Activated CD8-positive, alpha-beta T cell treated with anti-CD3 and anti-CD28 coated beads, Interleukin-2, amount 10 ng/mL, durations not matched to agents 7 days and 5 days (primary cell): ENCODE measurements around the gene TMEM236. TPM values are rescaled to one million over a fixed set of nuclear protein-coding genes. Genes with fewer than 3 reads are reported as not detected.

Experiments
- ATAC-seq: fragments of 150-1000 bp; cut with Tn5 transposase; one replicate; pipeline ENCODE4 v1.10.0; 2021; ENCODE audit warnings: moderate library complexity
- CTCF ChIA-PET: fragments of 350-600 bp; sonication (Branson Sonifier 250); formaldehyde crosslinking; loops from one replicate; lab custom pipeline; 2021; ENCODE audit warnings: antibody characterized with exemption; lab: Charles Lee
- POLR2A ChIA-PET: fragments of 350-600 bp; sonication (Branson Sonifier 250); formaldehyde crosslinking; loops from one replicate; lab custom pipeline; 2021; ENCODE audit warnings: antibody characterized with exemption; lab: Charles Lee
- DNase-seq: peaks from one replicate; pipeline ENCODE4 v3.0.0-alpha.2; 2020
- H3K27ac Mint-ChIP-seq: one replicate; pipeline ENCODE4 v1.8.0; 2021; ENCODE audit warnings: mild to moderate bottlenecking, mixed read lengths
- H3K27me3 Mint-ChIP-seq: one replicate; pipeline ENCODE4 v1.8.0; 2021; ENCODE audit warnings: low read depth, mixed read lengths
- H3K36me3 Mint-ChIP-seq: one replicate; pipeline ENCODE4 v1.8.0; 2021; ENCODE audit warnings: low read depth, mixed read lengths
- H3K4me1 Mint-ChIP-seq: one replicate; pipeline ENCODE4 v1.8.0; 2021; ENCODE audit warnings: low read depth, mixed read lengths
- H3K4me3 Mint-ChIP-seq: one replicate; pipeline ENCODE4 v1.8.0; 2021; ENCODE audit warnings: mild to moderate bottlenecking, mixed read lengths
- H3K9me3 Mint-ChIP-seq: one replicate; pipeline ENCODE4 v1.8.0; 2022; ENCODE audit warnings: mixed read lengths; ENCODE audit not compliant: insufficient read depth
- total RNA-seq, 2 experiments: library from RNA; stranded (reverse); gene quantifications; one replicate each; pipeline ENCODE4 v1.2.3, GENCODE V29; 2021

The TMEM236 gene
- total RNA-seq, 2 experiments from 2014 or later = 0.13 TPM; not detected in 1

GRCh38 chr10:17808971-17809841 lies 57.2 kb downstream of the TMEM236 start, which contains the start of gene MRC1:
Gene MRC1, plus strand, starts transcription at chr10:17809348. Its CDS starts 118 bp downstream, at chr10:17809466.
- ChIA-PET CTCF (interaction anchor here (1.1 kb wide), 1 partner anchor 67 kb away, joined by 3 read pairs; no protein-coding TSS in a partner anchor), POLR2A (no interaction called here)
- Mint-ChIP-seq H3K27ac (no peak within 1 kb of the TSS), H3K27me3 (peaks cover 16% of the 10 kb centered on the region), H3K36me3 (no peaks in the 10 kb centered on the region), H3K4me1 (peaks cover 4% of the 10 kb centered on the region), H3K9me3 (no peaks in the 10 kb centered on the region), H3K4me3 (no peak within 1 kb of the TSS)
- ATAC-seq = no peak
- DNase-seq = no peak

- Mint-ChIP-seq H3K4me1 (peaks cover 4% of the 10 kb centered on the region), H3K9me3 (no peaks in the 10 kb centered on the region), H3K27me3 (peaks cover 16% of the 10 kb centered on the region), H3K4me3 (no peak overlapping the region), H3K27ac (no peak overlapping the region), H3K36me3 (no peaks in the 10 kb centered on the region)
- CTCF ChIA-PET = no interaction called here
- no peak for ATAC-seq
- no peak for DNase-seq
- POLR2A ChIA-PET = no interaction called here
Observed at GRCh38 chr10:17811146-17811865, 59.3 kb downstream of the TMEM236 start.

- Mint-ChIP-seq H3K4me3 (no peak overlapping the region), H3K27ac (no peak overlapping the region), H3K27me3 (peaks cover 6% of the 10 kb centered on the region), H3K36me3 (no peaks in the 10 kb centered on the region), H3K9me3 (no peaks in the 10 kb centered on the region), H3K4me1 (peaks cover under 1% of the 10 kb centered on the region)
- ChIA-PET CTCF (no interaction called here), POLR2A (no interaction called here)
- no peak for DNase-seq
- ATAC-seq = no peak
Observed at GRCh38 chr10:17814973-17815372, 63.0 kb downstream of the TMEM236 start.

- POLR2A ChIA-PET = no interaction called here
- ATAC-seq = no peak
- no peaks in the 10 kb centered on the region for H3K4me1 Mint-ChIP-seq
Observed at GRCh38 chr10:17816199-17816598, 64.2 kb downstream of the TMEM236 start.

GRCh38 chr10:17817316-17817715 lies 65.3 kb downstream of the TMEM236 start:
- Mint-ChIP-seq H3K27ac (no peak overlapping the region), H3K9me3 (no peaks in the 10 kb centered on the region), H3K4me3 (no peak overlapping the region), H3K36me3 (no peaks in the 10 kb centered on the region), H3K4me1 (no peaks in the 10 kb centered on the region), H3K27me3 (no peaks in the 10 kb centered on the region)
- DNase-seq (no peak), ATAC-seq (no peak)
- ChIA-PET CTCF (no interaction called here), POLR2A (no interaction called here)

More at GRCh38 chr10:17816199-17816598, 64.2 kb downstream of the TMEM236 start:
- no peak for DNase-seq
- H3K27ac Mint-ChIP-seq = no peak overlapping the region
- H3K36me3 Mint-ChIP-seq = no peaks in the 10 kb centered on the region
- H3K9me3 Mint-ChIP-seq = no peaks in the 10 kb centered on the region
- CTCF ChIA-PET = no interaction called here
- H3K27me3 Mint-ChIP-seq = no peaks in the 10 kb centered on the region
- H3K4me3 Mint-ChIP-seq = no peak overlapping the region

GRCh38 chr10:17817790-17818189 lies 65.8 kb downstream of the TMEM236 start:
- DNase-seq (no peak), ATAC-seq (no peak)
- Mint-ChIP-seq H3K27ac (no peak overlapping the region), H3K4me3 (no peak overlapping the region), H3K4me1 (no peaks in the 10 kb centered on the region), H3K9me3 (no peaks in the 10 kb centered on the region), H3K27me3 (peaks cover 1% of the 10 kb centered on the region), H3K36me3 (no peaks in the 10 kb centered on the region)
- ChIA-PET POLR2A (no interaction called here), CTCF (no interaction called here)

GRCh38 chr10:17819836-17820235 lies 67.8 kb downstream of the TMEM236 start:
- H3K27ac Mint-ChIP-seq = no peak overlapping the region
- CTCF ChIA-PET = no interaction called here
- no peaks in the 10 kb centered on the region for H3K36me3 Mint-ChIP-seq
- DNase-seq (no peak), ATAC-seq (no peak)
- H3K4me3 Mint-ChIP-seq = no peak overlapping the region
- peaks cover 1% of the 10 kb centered on the region for H3K27me3 Mint-ChIP-seq
- no peaks in the 10 kb centered on the region for H3K9me3 Mint-ChIP-seq
- POLR2A ChIA-PET = no interaction called here
- no peaks in the 10 kb centered on the region for H3K4me1 Mint-ChIP-seq

GRCh38 chr10:17820943-17821342 lies 68.9 kb downstream of the TMEM236 start:
- no peaks in the 10 kb centered on the region for H3K9me3 Mint-ChIP-seq
- no peaks in the 10 kb centered on the region for H3K36me3 Mint-ChIP-seq
- no peak overlapping the region for H3K4me3 Mint-ChIP-seq
- DNase-seq = no peak
- no peaks in the 10 kb centered on the region for H3K4me1 Mint-ChIP-seq
- ChIA-PET CTCF (no interaction called here), POLR2A (no interaction called here)
- H3K27me3 Mint-ChIP-seq = peaks cover 1% of the 10 kb centered on the region
- no peak overlapping the region for H3K27ac Mint-ChIP-seq
- ATAC-seq = no peak

GRCh38 chr10:17821893-17822292 lies 69.9 kb downstream of the TMEM236 start:
- no peak for ATAC-seq
- POLR2A ChIA-PET = no interaction called here
- H3K4me3 Mint-ChIP-seq = no peak overlapping the region

GRCh38 chr10:17831341-17831740 lies 79.3 kb downstream of the TMEM236 start:
- DNase-seq (no peak), ATAC-seq (no peak)
- Mint-ChIP-seq H3K4me1 (no peaks in the 10 kb centered on the region), H3K4me3 (no peak overlapping the region), H3K9me3 (no peaks in the 10 kb centered on the region), H3K27me3 (peaks cover 2% of the 10 kb centered on the region), H3K36me3 (no peaks in the 10 kb centered on the region), H3K27ac (no peak overlapping the region)
- CTCF ChIA-PET = no interaction called here
- POLR2A ChIA-PET = no interaction called here

More at GRCh38 chr10:17821893-17822292, 69.9 kb downstream of the TMEM236 start:
- no peak for DNase-seq
- Mint-ChIP-seq H3K27ac (no peak overlapping the region), H3K27me3 (peaks cover 1% of the 10 kb centered on the region), H3K4me1 (no peaks in the 10 kb centered on the region), H3K9me3 (no peaks in the 10 kb centered on the region), H3K36me3 (no peaks in the 10 kb centered on the region)
- CTCF ChIA-PET = no interaction called here

GRCh38 chr10:17831896-17832295 lies 79.9 kb downstream of the TMEM236 start:
- H3K27me3 Mint-ChIP-seq = peaks cover 2% of the 10 kb centered on the region
- POLR2A ChIA-PET = no interaction called here

GRCh38 chr10:17833656-17834055 lies 81.7 kb downstream of the TMEM236 start:
- Mint-ChIP-seq H3K27me3 (peaks cover 2% of the 10 kb centered on the region), H3K27ac (no peak overlapping the region), H3K4me3 (no peak overlapping the region), H3K36me3 (no peaks in the 10 kb centered on the region), H3K9me3 (no peaks in the 10 kb centered on the region), H3K4me1 (no peaks in the 10 kb centered on the region)
- DNase-seq (no peak), ATAC-seq (no peak)
- POLR2A ChIA-PET = no interaction called here
- CTCF ChIA-PET = no interaction called here

More at GRCh38 chr10:17831896-17832295, 79.9 kb downstream of the TMEM236 start:
- Mint-ChIP-seq H3K36me3 (no peaks in the 10 kb centered on the region), H3K27ac (no peak overlapping the region), H3K9me3 (no peaks in the 10 kb centered on the region), H3K4me1 (no peaks in the 10 kb centered on the region), H3K4me3 (no peak overlapping the region)
- CTCF ChIA-PET = no interaction called here
- ATAC-seq = no peak
- no peak for DNase-seq
